T-helper 9 cell (primary cell): ENCODE measurements around the gene DNAI2.
"Not testable (repeated sequence)": the region's sequence is repeated elsewhere in the genome, so short reads cannot be mapped to it uniquely, and the experiment has no call there.

ENCODE experiments used
- DNase-seq: peaks from one replicate; pipeline ENCODE4 v3.0.0-alpha.2; 2020

The DNAI2 gene

DNA sequence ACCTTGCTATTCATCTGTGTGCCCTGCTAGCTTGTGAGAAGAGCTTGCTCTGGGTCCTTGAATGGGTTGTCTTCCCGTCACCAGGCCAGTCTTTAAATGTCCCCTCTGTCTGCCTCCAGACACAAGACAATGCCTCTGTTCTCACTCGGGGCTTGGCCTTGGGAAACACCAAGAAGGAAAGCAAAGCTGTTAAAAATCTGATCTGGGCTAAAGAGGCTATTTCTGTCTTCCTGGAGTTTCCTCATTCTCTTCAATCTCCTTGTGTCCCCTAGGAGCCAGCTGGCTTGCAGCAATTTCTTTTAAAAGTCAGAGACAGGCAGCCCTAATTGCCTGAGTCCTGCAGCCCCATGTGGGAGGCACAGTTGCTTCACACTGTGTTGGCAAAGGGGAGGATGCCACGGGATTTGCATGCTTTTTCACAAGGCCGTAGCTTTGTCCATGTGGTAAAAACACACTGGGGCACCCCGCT is 2.5 kb downstream of the DNAI2 start:
- DNase-seq: no peak

GRCh38 chr17:74277935-74278334 is 3.9 kb downstream of the DNAI2 start:
- DNase-seq: no peak

DNA sequence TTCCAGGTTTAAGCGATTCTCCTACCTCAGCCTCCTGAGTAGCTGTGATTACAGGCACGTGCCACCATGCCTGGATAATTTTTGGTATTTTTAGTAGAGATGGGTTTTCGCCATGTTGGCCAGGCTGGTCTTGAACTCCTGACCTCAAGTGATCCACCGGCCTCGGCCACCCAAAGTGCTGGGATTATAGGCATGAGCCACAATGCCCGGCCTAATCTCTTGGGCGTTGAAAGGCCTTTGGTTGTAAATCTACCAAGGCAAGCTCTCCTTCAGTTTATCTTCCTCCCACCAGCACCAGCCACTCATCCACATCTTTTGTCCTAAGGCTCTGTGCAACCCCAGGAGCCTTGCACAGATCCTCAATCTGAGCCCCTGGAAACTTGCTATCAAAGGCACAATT is 5.6 kb downstream of the DNAI2 start:
- DNase-seq: not testable (repeated sequence)

DNA sequence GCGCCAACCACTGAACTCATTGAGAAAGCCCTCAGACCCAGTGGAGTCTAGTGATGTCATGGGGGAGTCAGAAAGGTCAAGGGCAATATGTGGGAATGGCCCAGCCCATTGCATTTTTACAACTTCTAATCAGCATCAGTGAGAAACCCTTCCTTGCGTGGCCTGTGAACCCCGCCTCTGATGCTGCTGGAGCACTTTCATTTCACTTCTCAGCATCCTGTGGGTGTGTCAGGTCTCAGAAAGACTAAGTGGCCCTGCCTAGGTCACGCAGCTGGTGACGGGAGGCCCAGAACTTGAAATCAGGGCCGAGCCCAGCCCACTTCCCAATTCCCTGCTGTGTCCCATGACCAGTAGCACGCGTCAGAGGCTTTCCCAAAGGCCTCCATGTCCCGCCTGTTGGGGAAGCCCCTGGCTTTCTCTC is 6.1 kb downstream of the DNAI2 start:
- DNase-seq: peak; percentile 31

DNA sequence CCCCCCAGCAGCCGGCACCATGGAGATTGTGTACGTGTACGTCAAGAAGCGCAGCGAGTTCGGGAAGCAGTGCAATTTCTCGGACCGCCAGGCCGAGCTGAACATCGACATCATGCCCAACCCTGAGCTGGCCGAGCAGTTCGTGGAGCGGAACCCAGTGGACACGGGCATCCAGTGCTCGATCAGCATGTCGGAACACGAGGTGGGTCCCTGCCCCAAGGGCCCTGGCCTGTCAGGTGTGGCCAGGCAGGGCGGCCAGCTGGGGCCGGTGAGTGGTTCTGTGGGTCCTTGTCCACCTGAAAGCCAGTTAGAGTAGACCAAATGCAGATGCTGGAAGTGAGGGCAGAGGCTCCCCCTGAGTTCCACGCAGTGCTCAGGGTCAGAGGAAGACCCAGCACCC is 7.8 kb downstream of the DNAI2 start:
- DNase-seq: no peak

GRCh38 chr17:74282274-74282586 is 8.2 kb downstream of the DNAI2 start:
- DNase-seq: not testable (repeated sequence)

DNA sequence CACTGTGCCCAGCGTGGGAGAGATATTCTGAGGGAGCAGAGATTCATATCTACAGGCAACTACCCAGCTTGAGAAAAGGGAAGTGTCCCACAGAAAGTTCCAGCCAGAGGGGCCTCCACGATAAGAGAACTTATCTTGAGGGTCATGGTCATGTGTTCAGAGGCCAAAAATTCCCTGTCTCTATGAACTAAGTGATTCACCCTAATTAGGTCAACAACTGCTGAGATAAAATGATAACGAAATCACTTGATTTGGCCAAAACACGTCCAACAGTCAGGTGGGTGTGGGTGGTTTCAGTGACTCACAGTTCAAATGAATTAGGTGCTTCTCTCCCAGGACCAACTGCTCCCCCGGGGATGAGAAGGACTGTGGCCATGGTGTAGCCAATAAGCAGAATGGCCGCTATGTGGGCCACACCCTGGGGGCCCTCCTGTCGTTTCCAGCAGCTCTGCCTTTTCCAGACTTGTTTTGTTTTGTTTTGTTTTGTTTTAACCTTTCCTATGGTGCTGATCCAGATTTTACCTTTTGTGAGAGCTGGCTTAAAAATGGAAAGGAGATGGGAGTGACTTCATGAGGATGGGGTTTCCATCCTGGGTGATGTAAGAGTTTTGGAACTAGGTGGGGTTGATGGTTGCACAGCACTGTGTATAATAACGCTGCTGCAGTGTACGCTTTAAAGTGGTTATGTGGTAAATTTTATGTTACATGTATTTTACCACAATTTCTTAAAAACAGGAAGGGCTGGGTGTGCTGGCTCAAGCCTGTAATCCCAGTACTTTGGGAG is 8.7 kb downstream of the DNAI2 start:
- peak; percentile 43 for DNase-seq

GRCh38 chr17:74283371-74283673 is 9.3 kb downstream of the DNAI2 start:
- no peak for DNase-seq

GRCh38 chr17:74287031-74287602 is 13.1 kb downstream of the DNAI2 start:
- no peak for DNase-seq

DNA sequence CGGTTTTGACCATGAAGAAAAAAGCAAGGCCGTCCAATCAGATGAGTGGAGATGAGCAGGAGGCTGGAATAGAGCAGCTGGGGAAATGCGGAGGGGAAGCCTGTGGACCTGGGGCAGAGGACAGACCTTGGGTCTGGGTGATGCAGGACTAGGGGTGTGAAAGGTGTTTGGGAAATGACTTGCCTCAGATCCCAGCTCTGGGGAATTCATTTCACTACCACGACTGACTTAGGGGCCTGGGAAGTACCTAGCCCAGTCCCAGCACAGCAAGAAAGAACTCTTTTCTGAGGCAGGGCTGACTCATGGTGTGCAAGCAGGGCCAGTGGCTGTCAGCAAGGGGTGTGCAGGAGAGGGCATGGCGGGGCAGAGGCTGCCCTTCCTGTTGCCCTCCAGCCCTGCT is 14.8 kb downstream of the DNAI2 start:
- DNase-seq: no peak

DNA sequence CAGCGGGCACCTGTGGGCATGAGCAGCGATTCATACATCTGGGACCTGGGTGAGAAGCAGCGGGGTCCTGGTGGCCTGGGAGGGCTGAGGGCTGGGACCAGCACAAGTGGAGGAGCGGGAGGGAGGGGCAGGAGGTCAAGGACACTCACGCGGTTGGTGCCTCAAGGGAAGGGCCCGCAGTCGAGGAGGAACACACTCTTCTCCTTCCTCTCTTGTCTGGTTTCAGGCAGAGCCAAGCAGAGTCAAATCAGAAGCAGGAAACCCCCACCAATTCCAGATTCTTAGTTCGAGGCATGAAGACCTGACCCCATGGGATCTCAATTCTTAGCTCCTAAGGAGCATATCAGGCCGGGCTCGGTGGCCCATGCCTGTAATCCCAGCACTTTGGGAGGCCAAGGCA is 15.7 kb downstream of the DNAI2 start:
- DNase-seq: no peak

GRCh38 chr17:74290340-74290739 is 16.3 kb downstream of the DNAI2 start:
- no peak for DNase-seq

- DNase-seq: no peak
Measured at GRCh38 chr17:74292495-74292894, 18.5 kb downstream of the DNAI2 start.

DNA sequence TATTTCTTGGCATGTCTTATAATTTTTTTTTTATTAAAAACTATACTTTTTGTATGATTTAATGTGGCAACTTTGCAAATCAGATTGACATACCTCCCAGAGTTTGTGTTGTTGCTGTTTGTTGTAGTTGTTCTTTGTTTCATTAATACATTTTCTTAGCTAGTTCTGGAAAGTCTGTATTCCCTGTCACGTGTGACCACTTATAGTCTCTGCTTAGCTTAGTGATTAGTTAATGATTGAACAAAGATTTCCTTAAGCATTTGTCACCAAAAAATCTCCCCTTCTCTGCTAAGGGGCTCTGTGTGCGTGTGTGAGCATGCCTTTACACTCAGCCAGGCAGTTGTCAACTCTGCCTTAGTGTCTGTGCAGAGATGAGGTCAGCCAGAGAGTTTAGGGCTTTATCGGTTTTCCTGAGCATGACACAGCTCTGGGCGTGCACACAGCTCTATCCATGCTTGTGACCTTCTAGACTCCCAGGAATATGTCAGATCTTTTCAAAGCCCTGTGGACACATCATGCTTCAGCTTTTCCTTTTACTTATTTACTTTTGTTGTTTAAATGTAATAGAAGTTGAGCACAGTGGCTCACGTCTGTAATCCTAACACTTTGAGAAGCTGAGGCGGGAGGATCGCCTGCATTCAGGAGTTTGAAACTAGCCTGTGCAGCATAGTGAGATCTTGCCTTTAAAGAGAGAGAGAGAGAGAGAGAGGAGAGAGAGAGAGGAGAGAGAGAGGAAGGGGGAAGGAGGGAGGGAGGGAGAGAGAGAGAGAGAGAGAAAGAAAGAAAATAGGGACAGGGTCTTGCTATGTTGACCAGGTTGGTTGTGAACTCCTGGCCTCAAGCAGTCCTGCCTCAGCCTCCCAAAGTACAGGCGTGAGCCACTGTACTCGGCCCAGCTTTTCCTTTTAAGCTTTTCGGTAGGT is 21.9 kb downstream of the DNAI2 start:
- DNase-seq: no peak

DNA sequence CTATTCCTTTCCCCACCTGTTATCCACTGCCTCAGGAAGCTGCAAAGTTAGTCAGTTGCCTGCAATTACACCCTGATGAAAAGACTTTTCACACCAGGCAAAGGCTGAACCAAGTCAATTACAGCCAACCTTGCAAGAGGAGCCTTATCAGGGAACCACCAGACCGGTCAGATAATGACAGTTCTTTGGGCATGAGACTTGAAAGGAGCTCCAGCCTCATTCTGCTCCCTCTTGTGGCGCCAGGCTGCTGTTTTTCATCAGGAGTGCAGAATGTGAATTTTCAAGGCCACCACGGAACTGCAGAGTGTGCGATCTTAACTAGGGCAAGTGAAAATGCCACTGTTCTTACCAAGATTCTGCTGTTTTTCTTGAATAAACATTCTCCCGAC is 22.5 kb downstream of the DNAI2 start:
- no peak for DNase-seq

DNA sequence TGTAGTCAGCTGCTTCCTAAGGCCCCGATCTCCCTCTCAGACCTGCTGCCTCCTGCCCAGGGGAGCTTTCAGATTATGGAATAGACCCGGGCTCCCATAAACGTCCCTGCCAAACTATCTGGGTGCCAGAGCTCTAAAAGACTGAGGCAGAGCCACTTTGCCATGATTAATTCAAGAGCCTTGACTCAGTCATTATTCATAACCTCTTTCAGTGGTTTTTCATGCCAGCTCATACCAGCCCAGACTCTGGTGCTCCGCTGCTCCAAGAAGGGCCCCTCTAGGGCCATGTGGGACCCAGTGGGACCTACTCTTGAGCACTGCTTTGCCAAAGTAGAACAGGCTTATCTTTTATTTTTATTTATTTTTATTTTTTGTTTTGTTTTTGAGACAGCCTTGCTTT is 23.9 kb downstream of the DNAI2 start:
- no peak for DNase-seq

- no peak for DNase-seq
Measured at GRCh38 chr17:74298778-74299177, 24.7 kb downstream of the DNAI2 start.

DNA sequence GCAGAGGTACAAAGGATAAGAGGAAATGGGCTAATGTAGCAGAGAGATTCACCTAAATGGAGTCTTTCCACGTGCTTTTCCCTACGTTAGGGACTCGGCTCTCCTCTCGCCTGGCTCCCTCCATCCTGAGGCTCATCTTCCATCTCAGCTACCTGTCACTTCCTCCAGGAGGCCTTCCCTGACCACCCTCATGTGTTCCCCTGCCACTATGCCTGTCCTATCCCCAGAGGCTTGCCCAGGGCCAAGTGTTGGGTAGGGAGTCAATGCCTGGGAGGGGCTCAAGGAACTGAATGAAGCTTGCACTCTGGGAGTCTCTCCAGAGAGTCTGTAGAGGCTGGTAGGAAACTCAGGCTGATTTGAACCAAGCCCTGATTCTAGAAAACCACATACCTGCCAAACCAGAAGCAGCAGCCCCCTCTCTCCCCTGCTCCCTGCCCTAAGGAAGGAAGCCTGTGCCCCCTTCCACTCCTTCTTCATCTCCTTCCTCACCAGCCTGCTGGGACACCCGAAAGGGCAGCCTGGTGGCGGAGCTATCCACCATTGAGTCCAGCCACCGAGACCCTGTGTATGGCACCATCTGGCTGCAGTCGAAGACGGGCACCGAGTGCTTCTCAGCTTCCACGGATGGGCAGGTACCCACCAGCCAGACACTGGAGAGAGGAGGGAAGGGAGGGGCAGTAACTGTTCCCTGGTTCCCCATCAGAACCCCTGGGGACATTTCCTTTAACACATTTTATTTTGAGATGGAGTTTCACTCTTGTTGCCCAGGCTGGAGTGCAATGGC is 25.4 kb downstream of the DNAI2 start:
- no peak for DNase-seq

GRCh38 chr17:74303305-74303704 is 29.3 kb downstream of the DNAI2 start:
- DNase-seq: no peak

DNA sequence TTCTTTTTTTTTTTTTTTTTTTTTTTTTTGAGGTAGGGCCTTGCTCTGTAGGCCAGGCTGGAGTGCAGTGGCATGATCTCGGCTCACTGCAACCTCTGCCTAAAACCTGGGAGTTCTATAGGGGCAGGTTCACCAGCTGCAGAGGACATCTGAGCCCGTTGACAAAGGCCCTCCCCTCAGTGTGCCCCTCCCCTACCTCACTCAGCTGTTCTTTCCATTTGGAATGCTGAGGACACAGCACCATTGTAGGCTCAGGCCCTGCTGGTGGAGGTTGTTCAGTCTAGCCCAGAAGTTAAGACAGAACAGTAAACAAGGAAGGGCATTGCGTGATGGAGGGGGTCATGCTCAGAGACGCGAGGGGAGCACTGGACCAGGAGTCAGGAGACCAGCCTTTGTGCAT is 30.1 kb downstream of the DNAI2 start:
- DNase-seq: no peak

- no peak for DNase-seq
Measured at GRCh38 chr17:74305865-74306654, 32.0 kb downstream of the DNAI2 start.
